SK-N-SH (cell line): ENCODE results near the gene TACR2. TPM values are rescaled to one million over a fixed set of nuclear protein-coding genes. Genes with fewer than 3 reads are reported as not detected.

ENCODE experiments used
- CTCF ChIA-PET: fragments of 300-600, 350-600 bp; formaldehyde crosslinking; extraction: SDS; loops from one replicate; lab custom pipeline; 2021; lab: Yijun Ruan, JAX
- POLR2A ChIA-PET: fragments of 350-600 bp; sonication (Branson Sonifier 250); formaldehyde crosslinking; extraction: SDS; loops from one replicate; lab custom pipeline; 2020; ENCODE audit warnings: antibody characterized with exemption, inconsistent platforms; lab: Yijun Ruan, JAX
- DNase-seq: peaks from one replicate; pipeline ENCODE4 v3.0.0; 2012
- H2AFZ ChIP-seq: fragments of 200-600 bp; sonication (generic); 2 replicates; pipeline ENCODE4 v1.8.1; 2016; ENCODE audit warnings: antibody characterized with exemption, mild to moderate bottlenecking, low read depth
- H3F3A ChIP-seq: fragments of 200-600 bp; sonication (generic); replicated peaks from 2 replicates; pipeline ENCODE3; 2016; ENCODE audit warnings: antibody characterized with exemption, mild to moderate bottlenecking; ENCODE audit not compliant: insufficient read depth
- H3K27ac ChIP-seq, 2 experiments: fragments of 200-500 bp in 1 of 2; fragments of 200-600 bp in 1 of 2; sonication (Bioruptor generic) in 1 of 2; sonication (generic), shearing (Covaris generic) in 1 of 2; 2 replicates each; pipeline versions ENCODE4 v1.5.1 to v1.6.1; 2014 to 2016; ENCODE audit warnings: low read depth in 2 of 2, inconsistent platforms in 1 of 2, low read length in 1 of 2, mild to moderate bottlenecking in 1 of 2, mixed read lengths in 1 of 2
- H3K27me3 ChIP-seq: fragments of 200-600 bp; sonication (generic), shearing (Covaris generic); 2 replicates; pipeline ENCODE4 v1.6.1; 2016; ENCODE audit warnings: mixed run types; ENCODE audit not compliant: insufficient read depth
- H3K36me3 ChIP-seq, 2 experiments: fragments of 200-500 bp in 1 of 2; fragments of 200-600 bp in 1 of 2; sonication (Bioruptor generic) in 1 of 2; sonication (generic) in 1 of 2; replicated peaks in 1 of 2; 2 replicates each; pipeline versions ENCODE3 to v1.5.1; 2014 to 2016; ENCODE audit warnings: low read length in 1 of 2, mild to moderate bottlenecking in 1 of 2; ENCODE audit not compliant: insufficient read depth in 2 of 2, control insufficient read depth in 1 of 2
- H3K4me1 ChIP-seq, 2 experiments: fragments of 200-500 bp in 1 of 2; fragments of 200-600 bp in 1 of 2; sonication (Bioruptor generic) in 1 of 2; sonication (generic), shearing (Covaris generic) in 1 of 2; 2 replicates each; pipeline versions ENCODE4 v1.5.1 to v1.6.1; 2014 to 2016; ENCODE audit warnings: low read depth in 1 of 2, low read length in 1 of 2, mixed run types in 1 of 2; ENCODE audit not compliant: insufficient read depth in 2 of 2, control insufficient read depth in 1 of 2
- H3K4me2 ChIP-seq: fragments of 200-600 bp; sonication (generic), shearing (Covaris generic); 2 replicates; pipeline ENCODE4 v1.6.1; 2017; ENCODE audit warnings: mixed run types
- H3K4me3 ChIP-seq, 2 experiments: fragments of 200-500 bp in 1 of 2; fragments of 200-600 bp in 1 of 2; sonication (Bioruptor generic) in 1 of 2; sonication (generic), shearing (Covaris generic) in 1 of 2; 2 replicates each; pipeline versions ENCODE4 v1.5.1 to v1.8.1; 2014 to 2016; ENCODE audit warnings: low read depth in 2 of 2, inconsistent platforms in 1 of 2, low read length in 1 of 2, mild to moderate bottlenecking in 1 of 2, mixed read lengths in 1 of 2, moderate library complexity in 1 of 2
- H3K79me2 ChIP-seq: fragments of 200-600 bp; sonication (generic); 2 replicates; pipeline ENCODE4 v1.8.1; 2017; ENCODE audit warnings: mild to moderate bottlenecking; ENCODE audit not compliant: insufficient read depth
- H3K9ac ChIP-seq: fragments of 200-600 bp; sonication (generic); 2 replicates; pipeline ENCODE4 v1.6.1; 2017; ENCODE audit warnings: mixed run types
- H3K9me2 ChIP-seq: fragments of 200-600 bp; sonication (generic); 2 replicates; pipeline ENCODE4 v1.6.1; 2017; ENCODE audit warnings: mixed run types
- H3K9me3 ChIP-seq: fragments of 200-600 bp; sonication (generic); 2 replicates; pipeline ENCODE4 v1.6.1; 2017; ENCODE audit warnings: mixed run types, mild to moderate bottlenecking, moderate library complexity
- H4K20me1 ChIP-seq: fragments of 200-600 bp; sonication (generic); 2 replicates; pipeline ENCODE4 v1.6.1; 2017; ENCODE audit warnings: mild to moderate bottlenecking, mixed run types; ENCODE audit not compliant: insufficient read depth
- CHD2 ChIP-seq: fragments of 150-350 bp; IDR thresholded peaks from 2 replicates; pipeline ENCODE4 v1.6.1; 2018; ENCODE audit warnings: low read length; ENCODE audit not compliant: partially characterized antibody
- ELF1 ChIP-seq: IDR thresholded peaks from 2 replicates; pipeline ENCODE4 v1.4.0; 2012
- EZH2phosphoT487 ChIP-seq: fragments of 200-600 bp; sonication (generic); IDR thresholded peaks from 2 replicates; pipeline ENCODE4 v1.6.1; 2017; ENCODE audit warnings: low read depth, mixed run types, mild to moderate bottlenecking, antibody characterized with exemption, moderate library complexity, borderline replicate concordance
- FOXM1 ChIP-seq: IDR thresholded peaks from 2 replicates; pipeline ENCODE4 v1.4.0; 2012; ENCODE audit warnings: low read depth, mild to moderate bottlenecking
- GABPA ChIP-seq: IDR thresholded peaks from 2 replicates; pipeline ENCODE4 v1.4.0; 2012; ENCODE audit warnings: low read depth, mild to moderate bottlenecking
- POLR2AphosphoS5 ChIP-seq: IDR thresholded peaks from 2 replicates; pipeline ENCODE4 v1.6.1; 2012; ENCODE audit warnings: low read depth, low read length
- RAD21 ChIP-seq: IDR thresholded peaks from 2 replicates; pipeline ENCODE4 v1.6.1; 2012; ENCODE audit warnings: mild to moderate bottlenecking, low read length
- RCOR1 ChIP-seq: fragments of 150-350 bp; IDR thresholded peaks from 2 replicates; pipeline ENCODE4 v1.6.1; 2017; ENCODE audit warnings: antibody characterized with exemption, low read length
- RFX5 ChIP-seq: IDR thresholded peaks from 2 replicates; pipeline ENCODE4 v1.6.1; 2012; ENCODE audit warnings: mild to moderate bottlenecking, improper control_type of control experiment, low read length
- TCF12 ChIP-seq: IDR thresholded peaks from 2 replicates; pipeline ENCODE4 v1.4.0; 2012
- YY1 ChIP-seq: IDR thresholded peaks from 2 replicates; pipeline ENCODE4 v1.4.0; 2012; ENCODE audit warnings: low read depth, mild to moderate bottlenecking
- WGBS: methylation state at CpG from one replicate; pipeline ENCODE4 v1.1.6; 2017; ENCODE audit warnings: low lambda C conversion rate; 5-methylcytosine and 5-hydroxymethylcytosine counted together
- polyA plus RNA-seq, 3 experiments: library from polyadenylated mRNA; depleted of rRNA; stranded (reverse); fragments of >200 nt; gene quantifications; 2 replicates each; pipeline ENCODE4 v1.2.3, GENCODE V29; 2012
- TF ChIP-seq, protein P1 (sequence below): fragments of 200-600 bp; sonication (generic); IDR thresholded peaks from 2 replicates; pipeline ENCODE4 v1.6.1; 2017; ENCODE audit warnings: antibody characterized with exemption, mild to moderate bottlenecking, moderate library complexity
- TF ChIP-seq, protein P2 (sequence below): fragments of 150-350 bp; IDR thresholded peaks from 2 replicates; pipeline ENCODE4 v1.6.1; 2017; ENCODE audit warnings: antibody characterized with exemption, low read length, low read depth, borderline replicate concordance
- TF ChIP-seq, protein P3 (sequence below): IDR thresholded peaks from 2 replicates; pipeline ENCODE4 v1.4.0; 2012; ENCODE audit warnings: low read depth
- TF ChIP-seq, protein P4 (sequence below): IDR thresholded peaks from 2 replicates; pipeline ENCODE4; 2012

The TACR2 gene
- polyA plus RNA-seq, 1 of the 3 experiments (the other 2 are of a cell fraction), result 0.02 TPM

DNA sequence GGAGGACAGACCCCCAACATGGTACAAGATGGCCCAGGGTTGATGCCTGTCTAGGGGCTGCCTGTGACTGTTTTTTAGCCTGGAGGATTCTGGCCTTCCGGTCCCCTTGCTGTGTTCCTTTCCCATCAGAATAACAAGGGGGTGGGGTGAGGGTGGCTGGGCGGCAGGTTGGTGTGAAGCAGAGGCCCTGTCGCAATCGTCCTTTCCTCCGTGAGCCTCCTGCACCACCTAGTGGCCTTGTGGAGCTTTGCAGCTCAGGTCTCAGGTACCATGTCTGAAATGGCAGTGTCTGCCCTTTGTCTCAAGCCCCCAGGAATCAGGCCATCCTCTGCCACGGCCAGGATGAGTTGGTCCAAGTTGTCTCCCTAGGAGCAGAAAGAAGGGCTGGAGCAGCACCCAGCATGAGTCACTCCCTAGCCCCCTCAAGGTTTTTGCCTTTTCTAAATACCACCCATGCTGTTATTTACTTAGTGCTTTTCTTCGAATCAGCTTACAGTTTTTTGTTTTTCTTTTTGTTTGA is 24.2 kb downstream of the TACR2 start (continued):
- TF ChIP-seq ELF1 (no peak), TCF12 (no peak), FOXM1 (no peak), YY1 (no peak), RCOR1 (no peak), GABPA (no peak)
- TF ChIP-seq, protein P1, sequence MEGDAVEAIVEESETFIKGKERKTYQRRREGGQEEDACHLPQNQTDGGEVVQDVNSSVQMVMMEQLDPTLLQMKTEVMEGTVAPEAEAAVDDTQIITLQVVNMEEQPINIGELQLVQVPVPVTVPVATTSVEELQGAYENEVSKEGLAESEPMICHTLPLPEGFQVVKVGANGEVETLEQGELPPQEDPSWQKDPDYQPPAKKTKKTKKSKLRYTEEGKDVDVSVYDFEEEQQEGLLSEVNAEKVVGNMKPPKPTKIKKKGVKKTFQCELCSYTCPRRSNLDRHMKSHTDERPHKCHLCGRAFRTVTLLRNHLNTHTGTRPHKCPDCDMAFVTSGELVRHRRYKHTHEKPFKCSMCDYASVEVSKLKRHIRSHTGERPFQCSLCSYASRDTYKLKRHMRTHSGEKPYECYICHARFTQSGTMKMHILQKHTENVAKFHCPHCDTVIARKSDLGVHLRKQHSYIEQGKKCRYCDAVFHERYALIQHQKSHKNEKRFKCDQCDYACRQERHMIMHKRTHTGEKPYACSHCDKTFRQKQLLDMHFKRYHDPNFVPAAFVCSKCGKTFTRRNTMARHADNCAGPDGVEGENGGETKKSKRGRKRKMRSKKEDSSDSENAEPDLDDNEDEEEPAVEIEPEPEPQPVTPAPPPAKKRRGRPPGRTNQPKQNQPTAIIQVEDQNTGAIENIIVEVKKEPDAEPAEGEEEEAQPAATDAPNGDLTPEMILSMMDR, result peak; percentile 94
- TF ChIP-seq, protein P2, sequence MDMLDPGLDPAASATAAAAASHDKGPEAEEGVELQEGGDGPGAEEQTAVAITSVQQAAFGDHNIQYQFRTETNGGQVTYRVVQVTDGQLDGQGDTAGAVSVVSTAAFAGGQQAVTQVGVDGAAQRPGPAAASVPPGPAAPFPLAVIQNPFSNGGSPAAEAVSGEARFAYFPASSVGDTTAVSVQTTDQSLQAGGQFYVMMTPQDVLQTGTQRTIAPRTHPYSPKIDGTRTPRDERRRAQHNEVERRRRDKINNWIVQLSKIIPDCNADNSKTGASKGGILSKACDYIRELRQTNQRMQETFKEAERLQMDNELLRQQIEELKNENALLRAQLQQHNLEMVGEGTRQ, result no peak

DNA sequence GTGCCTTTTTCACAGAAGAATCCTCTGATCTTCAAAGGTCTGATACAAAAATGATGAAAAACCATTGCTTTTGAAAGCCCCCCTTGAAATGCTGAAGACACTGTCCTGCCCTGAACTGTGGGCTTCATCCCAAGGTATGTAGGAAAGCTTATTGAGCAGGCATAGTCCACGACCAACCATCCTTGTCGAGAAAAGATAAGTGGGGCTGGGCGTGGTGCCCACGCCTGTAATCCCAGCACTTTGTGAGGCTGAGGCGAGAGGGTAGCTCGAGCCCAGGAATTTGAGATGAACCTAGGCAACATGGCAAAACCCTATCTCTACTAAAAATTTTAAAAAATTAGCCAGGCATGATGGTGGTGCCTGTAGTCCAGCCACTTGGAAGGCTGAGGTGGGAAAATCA is 25.6 kb downstream of the TACR2 start:
- peaks cover 27 to 32% of the 10 kb centered on the region in 2 experiments for H3K36me3 ChIP-seq
- DNase-seq, result no peak
- H2AFZ ChIP-seq, result no peak overlapping the region
- CTCF ChIA-PET, result interaction anchor here (0.7 to 7.7 kb wide), 9 partner anchors 15 to 197 kb away, joined by 3 to 105 read pairs (median 4); partner anchors contain the start of gene HKDC1
- no peaks in the 10 kb centered on the region for H3K9me3 ChIP-seq
- no peak overlapping the region for H3K9ac ChIP-seq
- H3K27me3 ChIP-seq, result no peaks in the 10 kb centered on the region
- WGBS, result 98% methylated on average over 6 of the region's 6 CpGs
- H3K9me2 ChIP-seq, result no peaks in the 10 kb centered on the region
- no peak overlapping the region for H3K4me2 ChIP-seq
- H4K20me1 ChIP-seq, result no peaks in the 10 kb centered on the region
- no peak overlapping the region for H3K27ac ChIP-seq
- H3K4me1 ChIP-seq, result peaks cover 5 to 11% of the 10 kb centered on the region in 2 experiments; a peak in 2 of 4 replicates
- no peaks in the 10 kb centered on the region for H3K79me2 ChIP-seq
- H3K4me3 ChIP-seq, result no peak overlapping the region
- TF ChIP-seq EZH2phosphoT487, result no peak
- TF ChIP-seq FOXM1, result no peak
- no peak for TF ChIP-seq RAD21
- no peak for TF ChIP-seq ELF1
- no peak for TF ChIP-seq RFX5
- H3F3A ChIP-seq, result peaks cover 14% of the 10 kb centered on the region
- POLR2A ChIA-PET, result interaction anchor here (1.0 kb wide), 1 partner anchor 18 kb away, joined by 3 read pairs; no protein-coding TSS in a partner anchor

DNA sequence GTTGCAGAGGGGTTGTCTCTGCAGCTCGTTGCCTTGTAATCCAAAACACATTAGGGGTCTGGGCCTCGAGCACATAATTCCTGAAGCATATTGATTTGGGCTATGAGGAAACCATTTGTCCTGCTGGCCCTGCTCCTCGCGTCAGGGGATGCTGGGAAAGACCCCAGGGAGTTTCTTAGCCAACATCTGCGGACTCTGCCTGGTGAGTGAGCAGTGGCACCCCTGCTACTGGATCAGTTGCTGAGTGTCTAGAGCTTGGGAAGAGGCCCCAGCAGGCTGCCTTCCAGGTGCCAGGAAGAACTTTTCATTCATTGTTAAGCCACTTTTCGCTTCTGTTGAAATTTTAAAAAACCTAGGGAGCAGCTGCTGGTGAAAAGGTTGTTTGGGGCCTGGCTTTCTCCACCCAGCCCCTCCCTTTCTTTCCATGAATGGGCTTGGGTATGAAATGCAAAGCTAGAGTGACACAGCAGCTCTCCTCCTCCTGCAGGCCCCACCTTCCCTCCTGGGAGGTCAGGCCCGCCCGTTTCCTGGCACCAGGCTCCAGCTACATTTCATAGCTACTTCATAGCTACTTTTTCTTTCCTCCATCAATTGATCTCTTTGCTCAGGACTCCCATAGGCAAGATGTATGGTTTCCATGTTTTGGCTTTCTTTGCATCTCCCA is 26.8 kb downstream of the TACR2 start:
- H3K36me3 ChIP-seq, result peaks cover 34 to 39% of the 10 kb centered on the region in 2 experiments
- TF ChIP-seq, protein P3, sequence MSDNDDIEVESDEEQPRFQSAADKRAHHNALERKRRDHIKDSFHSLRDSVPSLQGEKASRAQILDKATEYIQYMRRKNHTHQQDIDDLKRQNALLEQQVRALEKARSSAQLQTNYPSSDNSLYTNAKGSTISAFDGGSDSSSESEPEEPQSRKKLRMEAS, result no peak
- TF ChIP-seq, protein P4, sequence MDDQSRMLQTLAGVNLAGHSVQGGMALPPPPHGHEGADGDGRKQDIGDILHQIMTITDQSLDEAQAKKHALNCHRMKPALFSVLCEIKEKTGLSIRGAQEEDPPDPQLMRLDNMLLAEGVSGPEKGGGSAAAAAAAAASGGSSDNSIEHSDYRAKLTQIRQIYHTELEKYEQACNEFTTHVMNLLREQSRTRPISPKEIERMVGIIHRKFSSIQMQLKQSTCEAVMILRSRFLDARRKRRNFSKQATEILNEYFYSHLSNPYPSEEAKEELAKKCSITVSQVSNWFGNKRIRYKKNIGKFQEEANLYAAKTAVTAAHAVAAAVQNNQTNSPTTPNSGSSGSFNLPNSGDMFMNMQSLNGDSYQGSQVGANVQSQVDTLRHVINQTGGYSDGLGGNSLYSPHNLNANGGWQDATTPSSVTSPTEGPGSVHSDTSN, result peak; percentile 38; the same call in 1 of the 2 replicates
- TF ChIP-seq CHD2 (no peak), POLR2AphosphoS5 (no peak)
- H3K4me1 ChIP-seq, result peaks cover 5 to 11% of the 10 kb centered on the region in 2 experiments; a peak in 2 of 4 replicates
- H3K27me3 ChIP-seq, result no peaks in the 10 kb centered on the region
- no peaks in the 10 kb centered on the region for H3K9me2 ChIP-seq
- CTCF ChIA-PET, result interaction anchor here (0.7 to 7.7 kb wide), 6 partner anchors 16 to 160 kb away, joined by 3 to 105 read pairs (median 4); no protein-coding TSS in a partner anchor
- no peaks in the 10 kb centered on the region for H4K20me1 ChIP-seq
- H3K9me3 ChIP-seq, result no peaks in the 10 kb centered on the region
- H3F3A ChIP-seq, result peaks cover 14% of the 10 kb centered on the region
- no peak overlapping the region for H2AFZ ChIP-seq
- 90% methylated on average over 8 of the region's 8 CpGs for WGBS
- no peak overlapping the region for H3K4me2 ChIP-seq
- H3K79me2 ChIP-seq, result no peaks in the 10 kb centered on the region
- DNase-seq, result no peak
- H3K9ac ChIP-seq, result no peak overlapping the region
- POLR2A ChIA-PET, result interaction anchor here (1.0 kb wide), 1 partner anchor 17 kb away, joined by 3 read pairs; no protein-coding TSS in a partner anchor
- no peak overlapping the region for H3K4me3 ChIP-seq
- no peak overlapping the region for H3K27ac ChIP-seq
